ENCODE data around the gene SORT1. TPM values are rescaled to one million over a fixed set of nuclear protein-coding genes. Genes with fewer than 3 reads are reported as not detected.
"Not testable (repeated sequence)": the region's sequence is repeated elsewhere in the genome, so short reads cannot be mapped to it uniquely, and the experiment has no call there.

SORT1 gene
- total RNA-seq, 2 donors from 2014 or later = 0.66 to 0.78 TPM

DNA sequence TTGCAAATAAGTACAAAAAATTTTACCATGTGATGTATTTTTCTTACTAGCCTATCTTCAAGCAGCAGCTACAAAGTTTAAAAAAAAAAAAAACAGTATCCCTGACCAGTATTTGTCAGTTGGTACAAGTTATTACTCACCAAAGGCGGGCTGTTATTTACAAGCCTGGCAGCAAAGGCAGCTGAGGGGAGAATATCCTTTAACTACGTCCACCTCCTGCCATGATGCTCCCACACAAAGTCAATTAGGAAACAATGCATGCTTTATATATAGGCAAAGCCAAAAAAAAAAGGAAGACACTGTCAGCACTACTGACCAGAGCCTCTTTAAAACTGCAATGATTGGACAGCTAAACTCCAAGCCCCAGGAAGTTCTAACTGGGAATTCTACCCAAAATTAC lies 14.8 kb upstream of the SORT1 start:
- ATAC-seq (replicated peaks) = no peak
- H3K27ac Mint-ChIP-seq = no peak overlapping the region
- H3K4me1 Mint-ChIP-seq = peaks cover 19% of the 10 kb centered on the region
- no peaks in the 10 kb centered on the region for H3K9me3 Mint-ChIP-seq
- H3K27me3 Mint-ChIP-seq = no peaks in the 10 kb centered on the region
- peaks cover 100% of the 10 kb centered on the region for H3K36me3 Mint-ChIP-seq (ENCODE audit: low read depth)
- no peak overlapping the region for H3K4me3 Mint-ChIP-seq

DNA sequence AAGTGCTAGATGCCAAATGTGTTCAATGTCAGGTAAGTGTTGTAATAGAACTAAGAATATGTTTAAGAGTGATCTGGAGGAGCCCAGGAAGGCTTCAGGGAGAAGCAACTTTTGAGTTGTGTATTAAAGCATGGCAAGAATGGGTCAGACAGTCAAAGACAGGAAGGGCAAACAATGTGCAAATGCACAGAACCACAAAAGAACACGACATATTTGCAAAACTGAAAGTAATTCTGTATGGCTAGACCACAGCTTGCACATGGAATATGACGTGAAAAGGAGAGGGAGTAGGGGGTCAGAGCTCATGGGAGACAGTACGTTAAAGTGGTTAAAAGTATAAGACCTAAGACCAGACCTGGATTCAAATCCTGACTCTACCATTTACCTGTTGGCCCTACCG lies 7.1 kb upstream of the SORT1 start:
- ATAC-seq (replicated peaks) = peak; percentile 78
- H3K36me3 Mint-ChIP-seq (ENCODE audit: low read depth) = peaks cover 100% of the 10 kb centered on the region
- H3K9me3 Mint-ChIP-seq = no peaks in the 10 kb centered on the region
- H3K4me3 Mint-ChIP-seq = peak overlapping the region; percentile 27
- no peaks in the 10 kb centered on the region for H3K27me3 Mint-ChIP-seq
- peaks cover 12% of the 10 kb centered on the region for H3K4me1 Mint-ChIP-seq
- H3K27ac Mint-ChIP-seq = peak overlapping the region; percentile 62

DNA sequence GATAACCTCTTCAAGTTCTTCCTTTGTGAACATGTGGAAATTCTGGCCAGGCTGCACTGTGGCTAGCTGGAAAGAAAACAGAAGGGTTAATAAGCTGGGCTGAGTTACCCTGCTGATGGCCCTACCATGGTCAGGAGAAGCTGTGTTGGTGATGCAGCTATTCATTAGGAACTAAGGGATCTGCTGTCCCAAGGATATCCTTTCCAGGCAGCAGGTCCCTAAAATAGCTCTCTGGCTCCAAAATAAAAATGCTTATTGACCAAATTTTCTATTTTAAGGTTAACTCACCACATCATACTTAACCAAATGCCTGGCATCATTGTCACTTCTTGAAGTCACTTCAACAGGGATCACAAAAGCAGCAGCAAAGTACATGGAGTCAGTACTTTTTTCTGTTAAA lies 4.3 kb upstream of the SORT1 start:
- Mint-ChIP-seq H3K27ac (no peak overlapping the region), H3K9me3 (no peaks in the 10 kb centered on the region), H3K4me1 (peaks cover 13% of the 10 kb centered on the region), H3K27me3 (peaks cover 8% of the 10 kb centered on the region), H3K4me3 (no peak overlapping the region), H3K36me3 (ENCODE audit: low read depth) (peaks cover 84% of the 10 kb centered on the region)
- ATAC-seq (replicated peaks) = no peak

DNA sequence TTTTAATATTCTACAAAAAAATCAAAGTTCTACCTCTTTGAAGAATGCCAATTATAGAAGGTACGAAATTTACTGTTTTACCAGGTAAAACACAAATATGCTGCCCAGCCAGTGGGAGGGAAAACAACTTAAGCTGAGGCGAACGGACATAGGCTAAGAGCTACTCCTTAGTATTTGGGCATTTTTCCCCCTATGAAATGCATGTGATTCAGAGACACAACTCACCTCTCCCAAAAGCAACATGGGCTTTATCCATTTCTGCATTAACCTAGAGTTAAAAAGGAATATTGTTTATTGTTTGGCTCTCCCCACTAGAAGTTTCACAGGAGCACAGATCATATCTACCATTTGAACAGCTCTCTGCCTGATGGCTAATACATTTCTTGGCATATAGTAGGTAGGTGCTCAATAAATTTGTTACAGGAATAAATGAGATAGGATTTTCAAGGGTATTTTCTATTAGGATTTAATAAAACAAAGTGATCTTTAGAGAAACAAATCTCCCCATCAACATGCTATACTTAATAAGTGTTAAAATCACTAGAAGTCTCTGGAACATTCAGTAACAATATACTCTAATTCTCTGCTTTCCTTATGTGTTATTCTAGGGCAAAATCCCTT lies 2.4 kb upstream of the SORT1 start:
- ATAC-seq (replicated peaks) = no peak
- H3K27me3 Mint-ChIP-seq = peaks cover 26% of the 10 kb centered on the region
- H3K36me3 Mint-ChIP-seq (ENCODE audit: low read depth) = peaks cover 70% of the 10 kb centered on the region
- peaks cover 10% of the 10 kb centered on the region for H3K4me1 Mint-ChIP-seq
- H3K4me3 Mint-ChIP-seq = no peak overlapping the region
- H3K9me3 Mint-ChIP-seq = no peaks in the 10 kb centered on the region
- no peak overlapping the region for H3K27ac Mint-ChIP-seq

DNA sequence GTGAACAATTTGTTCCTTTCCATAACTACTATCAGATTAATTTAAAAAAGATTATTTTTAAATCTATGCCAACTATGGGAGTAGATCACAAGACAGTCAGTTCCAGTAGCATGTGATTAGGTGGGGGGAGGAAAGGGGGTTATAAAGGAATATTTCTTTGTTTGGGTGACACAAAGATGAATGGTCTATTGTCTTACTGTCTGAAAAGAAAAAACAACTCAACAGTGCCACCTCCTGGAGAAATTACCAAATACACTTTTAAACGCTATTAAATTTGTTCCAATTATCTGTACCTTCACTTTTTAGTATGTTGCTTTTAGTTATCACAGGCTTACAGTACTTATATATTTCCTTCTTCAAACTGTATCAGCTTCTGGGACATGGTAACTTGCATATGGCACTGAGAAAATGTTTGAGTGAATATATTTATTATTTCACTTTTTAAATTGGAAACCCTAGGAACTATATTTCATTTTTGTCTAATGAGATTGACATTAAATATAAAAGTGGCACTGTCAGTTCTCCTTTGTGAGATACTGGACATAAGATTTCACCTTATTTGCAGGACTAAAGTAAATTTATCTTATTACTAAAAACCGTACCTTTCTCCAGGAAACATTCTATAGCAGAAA lies 1.7 kb upstream of the SORT1 start:
- peaks cover 32% of the 10 kb centered on the region for H3K27me3 Mint-ChIP-seq
- no peak overlapping the region for H3K4me3 Mint-ChIP-seq
- H3K9me3 Mint-ChIP-seq = no peaks in the 10 kb centered on the region
- peaks cover 63% of the 10 kb centered on the region for H3K36me3 Mint-ChIP-seq (ENCODE audit: low read depth)
- ATAC-seq (replicated peaks) = peak; percentile 59
- H3K27ac Mint-ChIP-seq = no peak overlapping the region
- peaks cover 4% of the 10 kb centered on the region for H3K4me1 Mint-ChIP-seq

DNA sequence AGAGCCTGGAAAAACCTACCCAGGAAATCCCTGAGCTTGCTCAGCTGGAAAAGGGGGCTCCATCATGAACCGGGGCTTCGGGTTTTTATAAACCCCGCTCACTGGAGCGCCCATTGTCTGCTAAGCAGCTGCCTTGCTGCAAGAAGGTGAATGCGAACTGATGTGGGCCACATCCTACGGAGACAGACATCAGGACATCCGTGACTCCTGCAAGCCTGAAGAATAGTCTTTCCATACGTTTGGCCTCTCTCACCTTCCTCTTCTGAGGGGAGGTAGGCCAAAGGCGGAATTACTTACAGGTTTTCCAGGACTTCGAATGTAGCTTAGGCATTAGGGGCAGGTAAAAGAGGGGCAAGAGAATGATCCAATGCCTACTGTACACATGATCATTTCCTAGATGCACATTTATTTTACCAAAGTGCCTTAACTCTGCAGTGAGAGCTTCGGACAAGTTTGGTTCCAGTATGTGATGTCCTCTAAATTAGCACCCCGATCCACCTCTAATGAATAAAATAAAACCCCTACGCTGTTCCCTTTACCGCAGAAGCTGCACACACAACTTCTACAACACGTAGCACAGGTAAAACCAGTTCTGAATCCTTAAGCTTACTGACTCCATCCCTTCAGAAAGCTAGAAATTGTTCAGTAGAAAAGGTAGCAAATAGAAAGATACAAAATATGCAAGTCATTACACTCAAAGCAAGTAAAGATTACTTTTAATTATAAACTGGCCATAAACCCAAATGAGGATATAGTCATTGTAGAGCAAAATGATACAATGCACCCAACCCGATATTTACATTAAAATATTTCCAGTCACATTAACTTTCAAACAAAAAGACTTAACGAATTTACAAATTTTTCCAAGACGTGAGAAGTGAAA lies 866 bp upstream of the SORT1 start:
- H3K27ac Mint-ChIP-seq = no peak overlapping the region
- peaks cover 4% of the 10 kb centered on the region for H3K4me1 Mint-ChIP-seq
- peaks cover 32% of the 10 kb centered on the region for H3K27me3 Mint-ChIP-seq
- H3K9me3 Mint-ChIP-seq = no peaks in the 10 kb centered on the region
- peak overlapping the region; percentile 69 for H3K4me3 Mint-ChIP-seq
- ATAC-seq (replicated peaks) = no peak
- H3K36me3 Mint-ChIP-seq (ENCODE audit: low read depth) = peaks cover 55% of the 10 kb centered on the region

DNA sequence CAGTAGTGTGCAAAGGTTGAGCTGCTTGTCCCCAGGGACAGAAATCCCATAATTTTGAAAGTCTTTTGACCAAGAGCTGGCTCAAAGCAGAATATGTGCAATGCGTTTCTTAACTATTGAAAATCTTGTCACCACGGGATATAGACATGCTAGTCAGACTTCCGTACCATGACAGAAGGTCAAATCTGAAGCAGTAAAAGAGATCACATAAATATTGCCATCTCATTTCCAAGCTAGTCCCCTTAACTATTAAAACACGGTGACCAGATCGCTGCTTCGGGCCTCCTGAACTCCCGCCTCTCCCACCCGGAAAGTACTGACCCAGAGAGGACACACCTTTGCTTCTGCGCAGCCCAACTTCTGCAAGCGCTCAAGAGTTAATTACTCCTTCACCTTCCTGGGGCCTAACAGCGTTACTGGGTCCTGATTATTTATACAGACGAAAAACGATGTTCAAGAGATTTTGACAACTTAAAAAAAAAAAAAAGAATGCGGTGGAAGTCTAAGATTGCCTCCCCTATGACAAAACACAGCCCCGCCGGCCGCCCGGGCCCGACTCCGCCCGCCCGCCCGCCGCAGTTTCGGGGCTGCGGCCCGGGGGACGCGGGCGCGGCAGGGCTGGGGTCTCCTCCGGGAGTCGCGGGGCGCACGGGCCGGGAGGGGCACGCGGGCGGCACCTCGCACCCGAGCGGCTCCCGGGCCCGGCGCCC lies 692 bp downstream of the SORT1 start:
- Mint-ChIP-seq H3K36me3 (ENCODE audit: low read depth) (peaks cover 39% of the 10 kb centered on the region), H3K27me3 (peaks cover 42% of the 10 kb centered on the region), H3K4me3 (peak overlapping the region; percentile 73), H3K27ac (no peak overlapping the region), H3K4me1 (peaks cover 4% of the 10 kb centered on the region), H3K9me3 (no peaks in the 10 kb centered on the region)
- no peak for ATAC-seq (replicated peaks)

DNA sequence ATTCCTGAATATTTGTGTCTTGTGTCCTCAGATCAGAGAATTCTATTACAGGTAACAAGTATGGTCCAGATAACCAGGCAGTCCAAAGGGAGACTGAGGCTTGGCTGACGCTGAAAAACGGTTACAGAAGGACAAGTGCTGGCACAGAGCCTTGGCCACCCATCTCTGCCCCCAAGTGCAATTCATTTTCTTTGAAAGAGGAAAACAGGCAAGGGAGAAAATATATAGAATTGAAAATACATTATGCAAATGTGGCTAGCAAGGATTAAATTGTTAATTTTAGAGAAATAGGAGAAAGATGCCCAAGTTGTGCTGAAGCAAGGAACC lies 1.2 kb downstream of the SORT1 start:
- peaks cover 34% of the 10 kb centered on the region for H3K36me3 Mint-ChIP-seq (ENCODE audit: low read depth)
- H3K4me3 Mint-ChIP-seq = peak overlapping the region; percentile 73
- peaks cover 4% of the 10 kb centered on the region for H3K4me1 Mint-ChIP-seq
- H3K27me3 Mint-ChIP-seq = peaks cover 42% of the 10 kb centered on the region
- no peak for ATAC-seq (replicated peaks)
- H3K27ac Mint-ChIP-seq = no peak overlapping the region
- no peaks in the 10 kb centered on the region for H3K9me3 Mint-ChIP-seq

DNA sequence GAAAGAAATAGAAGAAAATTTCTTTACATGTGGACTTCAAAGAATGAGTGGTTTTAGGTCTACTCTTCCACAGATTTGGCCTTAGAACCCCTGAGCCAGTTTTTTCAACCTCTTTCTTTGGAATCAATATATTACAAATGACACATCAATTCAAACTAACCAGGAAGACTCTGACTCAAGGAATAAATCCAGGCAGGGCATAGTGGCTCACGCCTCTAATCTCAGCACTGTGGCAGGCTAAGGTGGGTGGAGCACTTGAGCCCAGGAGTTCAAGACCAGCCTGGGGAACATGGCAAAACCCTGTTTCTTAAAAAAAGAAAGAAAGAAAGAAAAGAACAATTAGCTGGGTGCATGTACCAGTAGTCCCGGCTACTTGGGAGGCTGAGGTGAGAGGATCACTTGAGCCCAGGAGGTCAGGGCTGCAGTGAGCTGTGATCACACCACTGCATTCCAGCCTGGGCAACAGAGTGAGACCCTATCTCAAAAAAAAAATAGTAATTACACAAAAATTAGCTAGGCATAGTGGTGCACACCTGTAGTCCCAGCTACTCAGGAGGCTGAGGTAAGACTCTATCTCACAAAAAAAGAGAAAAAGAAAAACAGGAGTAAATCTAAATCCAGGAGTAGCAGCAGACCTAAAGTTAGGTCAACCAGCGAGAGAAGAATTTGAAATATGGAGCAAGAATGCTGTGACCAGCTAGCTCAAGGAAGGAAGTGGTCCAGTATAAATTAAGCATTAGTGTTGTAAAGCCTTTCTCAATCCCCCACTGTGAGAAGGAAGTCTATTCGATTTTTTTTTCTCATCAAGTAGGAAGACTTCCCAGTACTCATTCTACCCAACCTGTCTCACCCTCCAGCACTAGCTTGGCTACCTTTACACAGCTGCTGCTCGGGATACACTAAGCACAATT lies 1.9 kb downstream of the SORT1 start:
- peak overlapping the region; percentile 73 for H3K4me3 Mint-ChIP-seq
- H3K27ac Mint-ChIP-seq = no peak overlapping the region
- no peak for ATAC-seq (replicated peaks)
- H3K27me3 Mint-ChIP-seq = peaks cover 42% of the 10 kb centered on the region
- H3K9me3 Mint-ChIP-seq = no peaks in the 10 kb centered on the region
- peaks cover 4% of the 10 kb centered on the region for H3K4me1 Mint-ChIP-seq
- H3K36me3 Mint-ChIP-seq (ENCODE audit: low read depth) = peaks cover 27% of the 10 kb centered on the region

DNA sequence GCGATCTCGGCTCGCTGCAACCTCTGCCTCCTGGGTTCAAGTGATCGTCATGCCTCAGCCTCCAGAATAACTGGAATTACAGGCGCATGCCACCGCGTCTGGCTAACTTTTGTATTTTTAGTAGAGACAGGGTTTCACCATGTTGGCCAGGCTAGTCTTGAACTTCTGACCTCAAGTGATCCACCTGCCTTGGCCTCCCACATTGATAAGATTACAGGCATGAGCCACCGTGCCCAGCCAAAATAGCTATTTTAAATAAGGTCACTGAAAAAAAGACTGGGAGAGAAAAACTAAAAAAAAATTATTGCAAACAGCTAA lies 2.5 kb downstream of the SORT1 start:
- not testable (repeated sequence) for ATAC-seq (replicated peaks); H3K27ac Mint-ChIP-seq; H3K9me3 Mint-ChIP-seq; H3K4me3 Mint-ChIP-seq; H3K4me1 Mint-ChIP-seq
- peaks cover 21% of the 10 kb centered on the region for H3K36me3 Mint-ChIP-seq (ENCODE audit: low read depth)
- peaks cover 44% of the 10 kb centered on the region for H3K27me3 Mint-ChIP-seq

DNA sequence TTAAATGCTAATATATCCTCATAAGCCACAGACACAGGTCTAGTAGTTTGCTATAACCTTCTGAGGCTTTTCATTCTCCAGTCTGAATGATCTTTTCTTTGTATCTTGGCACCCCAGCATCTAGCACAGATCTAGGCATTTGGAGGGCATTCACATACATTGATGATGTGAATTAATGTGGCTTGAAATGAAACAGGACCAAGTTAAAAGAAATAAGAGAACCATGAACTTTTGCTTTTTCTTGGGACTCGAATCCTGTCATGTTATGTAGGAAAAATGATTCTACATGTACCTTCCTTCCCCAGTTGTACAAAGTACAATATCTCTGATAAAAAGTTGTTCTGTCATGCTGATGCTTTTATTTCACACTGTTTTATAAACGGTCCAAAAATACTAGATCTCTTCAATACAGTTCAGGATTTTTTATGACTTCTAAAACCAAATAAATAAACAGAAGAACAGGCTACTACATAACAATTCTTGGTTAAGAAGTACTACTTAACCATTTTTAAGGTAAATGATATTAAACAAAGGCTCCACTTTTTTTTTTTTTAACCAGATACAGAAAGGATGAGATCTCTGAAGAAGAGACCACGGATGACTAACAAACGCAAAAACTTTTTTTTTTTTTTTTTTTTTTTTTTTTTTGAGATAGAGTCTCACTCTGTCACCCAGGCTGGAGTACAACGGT lies 3.0 kb downstream of the SORT1 start:
- no peaks in the 10 kb centered on the region for H3K9me3 Mint-ChIP-seq
- peaks cover 4% of the 10 kb centered on the region for H3K4me1 Mint-ChIP-seq
- peaks cover 16% of the 10 kb centered on the region for H3K36me3 Mint-ChIP-seq (ENCODE audit: low read depth)
- ATAC-seq (replicated peaks) = no peak
- H3K27ac Mint-ChIP-seq = no peak overlapping the region
- H3K27me3 Mint-ChIP-seq = peaks cover 49% of the 10 kb centered on the region
- H3K4me3 Mint-ChIP-seq = no peak overlapping the region

DNA sequence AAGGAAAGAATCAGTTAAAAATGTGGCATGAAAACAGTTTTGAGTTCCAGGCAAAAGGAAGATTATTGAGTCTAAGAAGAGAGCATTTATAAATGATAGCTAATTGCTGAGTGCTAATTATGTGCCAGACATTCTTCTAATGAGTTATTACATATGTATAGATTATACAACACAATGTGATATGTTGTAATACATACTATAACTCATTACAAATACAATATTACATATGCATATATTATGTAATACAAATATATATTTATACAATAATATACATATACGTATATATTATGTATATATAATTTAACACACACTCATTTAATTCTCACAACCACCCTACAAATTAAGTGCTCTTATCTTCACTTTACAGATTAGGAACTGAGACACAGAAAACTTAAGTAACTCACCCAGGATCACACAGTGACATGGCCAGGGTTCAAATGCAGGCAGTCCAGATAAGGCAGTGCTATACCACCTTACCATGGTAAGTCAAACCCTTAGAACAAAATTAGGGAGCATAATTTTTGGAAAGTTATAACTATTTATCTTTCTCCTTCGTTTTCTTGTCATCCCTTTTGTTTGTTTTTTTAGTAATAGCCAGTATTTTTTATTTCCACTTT lies 4.0 kb downstream of the SORT1 start:
- H3K27me3 Mint-ChIP-seq = peaks cover 54% of the 10 kb centered on the region
- H3K9me3 Mint-ChIP-seq = no peaks in the 10 kb centered on the region
- ATAC-seq (replicated peaks) = no peak
- peaks cover 12% of the 10 kb centered on the region for H3K36me3 Mint-ChIP-seq (ENCODE audit: low read depth)
- H3K4me3 Mint-ChIP-seq = no peak overlapping the region
- H3K27ac Mint-ChIP-seq = no peak overlapping the region
- peaks cover 4% of the 10 kb centered on the region for H3K4me1 Mint-ChIP-seq

Data from activated T-helper 17 cell treated with anti-CD3 and anti-CD28 coated beads, Interleukin-2, amount 50 U/mL, for 72 hours (primary cell).